ENCODE measurements around the gene HOXB5.

Gene HOXB5

GRCh38 chr17:48558057-48558830, 35.3 kb downstream of the HOXB5 start:
- DNase-seq = no peak

GRCh38 chr17:48556576-48557401, 36.8 kb downstream of the HOXB5 start:
- no peak for DNase-seq

GRCh38 chr17:48556229-48556575, 37.4 kb downstream of the HOXB5 start:
- DNase-seq = no peak

GRCh38 chr17:48555258-48556228, 38.0 kb downstream of the HOXB5 start:
- DNase-seq = no peak

GRCh38 chr17:48554412-48555257, 38.9 kb downstream of the HOXB5 start:
- DNase-seq = no peak

GRCh38 chr17:48553826-48554225, 39.8 kb downstream of the HOXB5 start:
- no peak for DNase-seq

- no peak for DNase-seq
These were observed 40.4 kb downstream of the HOXB5 start for GRCh38 chr17:48553190-48553547.

- DNase-seq = no peak
These were observed 41.0 kb downstream of the HOXB5 start for GRCh38 chr17:48552466-48553189.

- no peak for DNase-seq
These were observed 41.7 kb downstream of the HOXB5 start for GRCh38 chr17:48551596-48552465.

GRCh38 chr17:48551214-48551555, 42.4 kb downstream of the HOXB5 start:
- DNase-seq = no peak

- no peak for DNase-seq
These were observed 42.9 kb downstream of the HOXB5 start for GRCh38 chr17:48550502-48551213.

GRCh38 chr17:48549914-48550501, 43.6 kb downstream of the HOXB5 start:
- no peak for DNase-seq

- no peak for DNase-seq
These were observed 44.3 kb downstream of the HOXB5 start for GRCh38 chr17:48549281-48549630.

- DNase-seq = no peak
These were observed 44.9 kb downstream of the HOXB5 start for GRCh38 chr17:48548523-48549280.

GRCh38 chr17:48547808-48548522, 45.6 kb downstream of the HOXB5 start:
- no peak for DNase-seq

GRCh38 chr17:48546924-48547807, 46.4 kb downstream of the HOXB5 start:
- no peak for DNase-seq

Data from NCI-H526 treated with DMSO at 0.1 percent for 48 hours (cell line).